Fibroblast of villous mesenchyme (primary cell): ENCODE measurements around the gene QRICH1. TPM values are rescaled to one million over a fixed set of nuclear protein-coding genes. Genes with fewer than 3 reads are reported as not detected.

Source experiments
- DNase-seq: peaks from one replicate; pipeline ENCODE4 v3.0.0-alpha.2; 2010; ENCODE audit warnings: low read depth
- H3K4me3 ChIP-seq: 2 replicates; pipeline ENCODE4 v1.5.1; 2011; ENCODE audit warnings: low read depth, mild to moderate bottlenecking, low read length
- CTCF ChIP-seq: IDR thresholded peaks from 2 replicates; pipeline ENCODE4 v1.5.1; 2012; ENCODE audit warnings: low read depth, mild to moderate bottlenecking, low read length; ENCODE audit not compliant: insufficient read depth
- total RNA-seq: library from RNA; depleted of rRNA; stranded (reverse); fragments of >200 nt; gene quantifications from 2 replicates; pipeline ENCODE4 v1.2.3, GENCODE V29; 2012

QRICH1 gene
- total RNA-seq, 1 donor, result 188 TPM

- no peak for DNase-seq
- TF ChIP-seq CTCF, result no peak
- no peak overlapping the region for H3K4me3 ChIP-seq
Observed at GRCh38 chr3:49024449-49024848, 69.4 kb downstream of the QRICH1 start.

DNA sequence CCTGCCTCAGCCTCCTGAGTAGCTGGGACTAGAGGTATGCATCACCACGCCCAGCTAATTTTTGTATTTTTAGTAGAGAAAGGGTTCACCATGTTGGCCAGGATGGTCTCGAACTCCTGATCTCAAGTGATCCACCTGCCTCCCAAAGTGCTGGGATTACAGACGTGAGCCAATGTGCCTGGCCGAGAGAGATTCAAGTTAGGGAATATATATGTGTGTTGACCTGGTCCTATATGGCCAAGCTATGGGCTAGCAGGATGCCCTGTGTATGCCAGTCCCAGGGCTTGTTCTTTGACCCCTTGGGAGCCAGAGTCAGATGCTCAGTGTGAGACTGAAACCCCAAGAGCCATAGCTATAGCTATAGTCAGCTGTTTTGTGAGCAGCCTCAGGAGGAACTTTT is 70.1 kb downstream of the QRICH1 start:
- DNase-seq, result no peak
- no peak overlapping the region for H3K4me3 ChIP-seq
- TF ChIP-seq CTCF, result no peak

GRCh38 chr3:49022688-49023171 is 71.1 kb downstream of the QRICH1 start:
- TF ChIP-seq CTCF, result no peak
- DNase-seq, result no peak
- H3K4me3 ChIP-seq, result peak overlapping the region; percentile 91

DNA sequence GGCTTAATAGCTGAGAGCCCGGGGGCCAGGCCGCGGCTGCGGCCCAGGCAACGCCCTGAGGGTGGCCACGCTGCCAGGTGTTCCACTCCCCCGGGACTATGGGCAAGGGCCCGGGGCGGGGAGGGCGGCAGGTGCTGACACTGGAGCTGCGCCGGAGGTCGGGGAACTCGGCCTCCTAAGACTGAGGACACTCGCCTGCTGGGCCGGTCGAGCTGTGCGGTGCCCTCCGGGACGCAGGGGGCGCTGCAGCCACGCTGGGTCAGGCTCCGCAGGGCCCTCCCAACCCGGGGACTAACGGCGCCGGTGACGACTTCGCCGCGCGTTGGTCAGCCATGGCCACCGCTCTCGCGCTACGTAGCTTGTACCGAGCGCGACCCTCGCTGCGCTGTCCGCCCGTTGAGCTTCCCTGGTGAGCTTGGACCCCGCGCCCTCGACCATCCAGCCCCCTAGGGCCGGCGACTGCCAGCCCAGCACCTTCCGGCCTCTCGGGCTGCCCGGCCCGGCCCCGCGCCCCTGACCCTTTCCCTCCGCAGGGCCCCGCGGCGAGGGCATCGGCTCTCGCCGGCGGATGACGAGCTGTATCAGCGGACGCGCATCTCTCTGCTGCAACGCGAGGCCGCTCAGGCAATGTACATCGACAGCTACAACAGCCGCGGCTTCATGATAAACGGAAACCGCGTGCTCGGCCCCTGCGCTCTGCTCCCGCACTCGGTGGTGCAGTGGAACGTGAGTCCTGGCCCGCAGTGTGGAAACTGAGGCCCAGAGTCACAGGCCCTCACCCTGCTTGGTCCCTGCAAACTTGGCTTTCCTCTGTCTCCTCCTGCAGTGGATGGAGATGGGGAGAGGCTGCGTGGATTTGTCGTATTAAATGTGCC is 71.8 kb downstream of the QRICH1 start, which contains the start of gene NDUFAF3:
NDUFAF3 (plus strand) TSS at position 309 of the 875 bp plus-strand sequence; CDS start at position 333, 24 bp downstream.
- DNase-seq, result peak; percentile 94
- peak within 1 kb of the TSS; percentile 91 for H3K4me3 ChIP-seq
- TF ChIP-seq CTCF, result peak; percentile 91

GRCh38 chr3:49021213-49021812 is 72.6 kb downstream of the QRICH1 start:
- peak; percentile 98 for DNase-seq
- peak overlapping the region; percentile 91 for H3K4me3 ChIP-seq
- no peak for TF ChIP-seq CTCF

DNA sequence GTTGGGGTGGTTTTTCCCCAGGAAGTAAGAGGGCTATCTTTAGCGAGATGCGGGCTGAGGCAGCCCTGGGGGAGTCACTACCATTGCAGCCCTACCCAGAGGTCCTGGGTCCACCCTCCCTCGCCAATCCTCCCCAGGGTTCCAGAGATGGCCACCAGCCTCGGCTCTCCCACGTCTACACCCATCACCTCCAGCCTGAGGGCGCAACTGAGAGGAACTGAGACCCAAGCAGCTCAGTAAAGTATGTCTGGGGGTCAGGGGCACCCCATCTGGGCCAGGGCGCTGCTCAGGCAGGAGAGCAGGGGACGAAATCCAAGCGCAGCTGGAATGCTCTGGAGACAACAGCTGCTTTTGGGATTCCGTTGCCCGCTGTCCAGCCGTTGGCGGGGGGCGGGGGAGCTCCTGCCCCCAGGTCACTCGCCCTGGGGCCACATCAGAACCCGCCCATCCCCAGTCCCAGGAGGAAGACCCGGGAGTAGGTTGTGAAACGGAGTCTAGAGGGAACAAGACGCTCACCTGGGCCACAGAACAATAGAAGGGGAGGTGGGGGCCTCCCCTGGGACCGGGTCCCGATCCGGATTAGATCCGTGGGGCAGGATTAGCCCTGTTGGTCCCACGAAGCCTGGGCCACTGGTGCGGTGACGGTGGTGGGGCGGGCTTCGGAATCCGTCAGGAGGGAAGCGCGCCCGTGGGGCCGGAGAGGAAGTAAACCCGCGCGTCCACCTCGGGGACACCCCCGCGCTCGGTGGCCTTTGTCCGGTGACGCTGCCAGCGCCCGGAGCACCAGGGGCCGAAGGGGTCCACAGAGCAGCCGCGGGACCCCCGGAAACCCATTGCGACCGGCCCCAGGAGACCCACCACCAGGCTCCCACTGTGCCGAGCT is 73.3 kb downstream of the QRICH1 start:
- peak overlapping the region; percentile 91 for H3K4me3 ChIP-seq
- no peak for TF ChIP-seq CTCF
- DNase-seq, result peak; percentile 16
